CD4-positive, alpha-beta T cell treated with Interleukin-2 at 100 ng/mL for 4 hours (primary cell): ENCODE data around the gene ARID1B.
A peak's percentile ranks its signal among the peaks of the same experiment; 100 is the strongest.

Source experiments
- DNase-seq: peaks from one replicate; pipeline ENCODE4 v3.0.0-alpha.2; 2020; ENCODE audit warnings: low spot score

The ARID1B gene

GRCh38 chr6:156992020-156992804 is 215.0 kb downstream of the ARID1B start:
- DNase-seq, result no peak

- DNase-seq, result no peak
Observed at GRCh38 chr6:156993713-156994112, 216.5 kb downstream of the ARID1B start.

GRCh38 chr6:156994215-156995076 is 217.3 kb downstream of the ARID1B start:
- no peak for DNase-seq

GRCh38 chr6:156995502-156995901 is 218.3 kb downstream of the ARID1B start:
- DNase-seq, result no peak

- no peak for DNase-seq
Observed at GRCh38 chr6:156996265-156996664, 219.1 kb downstream of the ARID1B start.

GRCh38 chr6:156998794-156999330 is 221.7 kb downstream of the ARID1B start:
- no peak for DNase-seq

- no peak for DNase-seq
Observed at GRCh38 chr6:156999762-157000161, 222.6 kb downstream of the ARID1B start.

GRCh38 chr6:157001716-157002115 is 224.5 kb downstream of the ARID1B start:
- no peak for DNase-seq

- no peak for DNase-seq
Observed at GRCh38 chr6:157002774-157003173, 225.6 kb downstream of the ARID1B start.

GRCh38 chr6:157005940-157006339 is 228.8 kb downstream of the ARID1B start:
- no peak for DNase-seq

GRCh38 chr6:157008568-157008967 is 231.4 kb downstream of the ARID1B start:
- no peak for DNase-seq

- no peak for DNase-seq
Observed at GRCh38 chr6:157012355-157012754, 235.2 kb downstream of the ARID1B start.

- DNase-seq, result no peak
Observed at GRCh38 chr6:157013649-157014304, 236.6 kb downstream of the ARID1B start.

- no peak for DNase-seq
Observed at GRCh38 chr6:157014871-157015270, 237.7 kb downstream of the ARID1B start.

- no peak for DNase-seq
Observed at GRCh38 chr6:157017022-157017421, 239.8 kb downstream of the ARID1B start.

GRCh38 chr6:157017861-157018260 is 240.7 kb downstream of the ARID1B start:
- DNase-seq, result no peak

GRCh38 chr6:157019115-157019641 is 242.0 kb downstream of the ARID1B start:
- peak; percentile 8 for DNase-seq

GRCh38 chr6:157019733-157020132 is 242.6 kb downstream of the ARID1B start:
- DNase-seq, result no peak

GRCh38 chr6:157020398-157020797 is 243.2 kb downstream of the ARID1B start:
- DNase-seq, result no peak

GRCh38 chr6:157020881-157021343 is 243.7 kb downstream of the ARID1B start:
- DNase-seq, result peak; percentile 58

GRCh38 chr6:157021344-157021992 is 244.3 kb downstream of the ARID1B start:
- DNase-seq, result peak; percentile 87
